ENCODE data around the gene DIMT1.

DIMT1 gene

GRCh38 chr5:62372600-62372999 is 31.1 kb downstream of the DIMT1 start:
- H3K27ac ChIP-seq (ENCODE audit: insufficient read depth, low read length, poor library complexity, severe bottlenecking) = no peak overlapping the region
- no peaks in the 10 kb centered on the region for H3K9me3 ChIP-seq (ENCODE audit: control insufficient read depth, low read length)
- DNase-seq = no peak
- no peaks in the 10 kb centered on the region for H3K27me3 ChIP-seq (replicated peaks; ENCODE audit: control insufficient read depth, insufficient read depth, low read length, poor library complexity, severe bottlenecking)
- H3K36me3 ChIP-seq (ENCODE audit: control insufficient read depth, insufficient read depth, low read length) = peaks cover 32% of the 10 kb centered on the region
- H3K4me3 ChIP-seq (ENCODE audit: insufficient read depth, low read depth, low read length, poor library complexity, severe bottlenecking) = no peak overlapping the region
- no peaks in the 10 kb centered on the region for H3K4me1 ChIP-seq (ENCODE audit: control insufficient read depth, insufficient read depth, low read length, poor library complexity, severe bottlenecking)

GRCh38 chr5:62371409-62371808 is 32.3 kb downstream of the DIMT1 start:
- H3K36me3 ChIP-seq (ENCODE audit: control insufficient read depth, insufficient read depth, low read length) = peaks cover 39% of the 10 kb centered on the region
- DNase-seq = no peak
- H3K27ac ChIP-seq (ENCODE audit: insufficient read depth, low read length, poor library complexity, severe bottlenecking) = no peak overlapping the region
- H3K4me1 ChIP-seq (ENCODE audit: control insufficient read depth, insufficient read depth, low read length, poor library complexity, severe bottlenecking) = no peaks in the 10 kb centered on the region
- H3K4me3 ChIP-seq (ENCODE audit: insufficient read depth, low read depth, low read length, poor library complexity, severe bottlenecking) = no peak overlapping the region
- H3K9me3 ChIP-seq (ENCODE audit: control insufficient read depth, low read length) = no peaks in the 10 kb centered on the region
- H3K27me3 ChIP-seq (replicated peaks; ENCODE audit: control insufficient read depth, insufficient read depth, low read length, poor library complexity, severe bottlenecking) = no peaks in the 10 kb centered on the region

- no peaks in the 10 kb centered on the region for H3K4me1 ChIP-seq (ENCODE audit: control insufficient read depth, insufficient read depth, low read length, poor library complexity, severe bottlenecking)
- H3K27me3 ChIP-seq (replicated peaks; ENCODE audit: control insufficient read depth, insufficient read depth, low read length, poor library complexity, severe bottlenecking) = no peaks in the 10 kb centered on the region
- no peak overlapping the region for H3K4me3 ChIP-seq (ENCODE audit: insufficient read depth, low read depth, low read length, poor library complexity, severe bottlenecking)
- peaks cover 43% of the 10 kb centered on the region for H3K36me3 ChIP-seq (ENCODE audit: control insufficient read depth, insufficient read depth, low read length)
- H3K27ac ChIP-seq (ENCODE audit: insufficient read depth, low read length, poor library complexity, severe bottlenecking) = no peak overlapping the region
- DNase-seq = no peak
- H3K9me3 ChIP-seq (ENCODE audit: control insufficient read depth, low read length) = no peaks in the 10 kb centered on the region
These were observed 34.7 kb downstream of the DIMT1 start for GRCh38 chr5:62369039-62369438.

GRCh38 chr5:62362701-62363100 is 41.0 kb downstream of the DIMT1 start:
- Histone ChIP-seq H3K36me3 (ENCODE audit: control insufficient read depth, insufficient read depth, low read length) (peaks cover 49% of the 10 kb centered on the region), H3K27ac (ENCODE audit: insufficient read depth, low read length, poor library complexity, severe bottlenecking) (no peak overlapping the region), H3K4me3 (ENCODE audit: insufficient read depth, low read depth, low read length, poor library complexity, severe bottlenecking) (no peak overlapping the region), H3K4me1 (ENCODE audit: control insufficient read depth, insufficient read depth, low read length, poor library complexity, severe bottlenecking) (no peaks in the 10 kb centered on the region), H3K9me3 (ENCODE audit: control insufficient read depth, low read length) (no peaks in the 10 kb centered on the region), H3K27me3 (replicated peaks; ENCODE audit: control insufficient read depth, insufficient read depth, low read length, poor library complexity, severe bottlenecking) (no peaks in the 10 kb centered on the region)
- DNase-seq = no peak

- Histone ChIP-seq H3K27ac (ENCODE audit: insufficient read depth, low read length, poor library complexity, severe bottlenecking) (no peak overlapping the region), H3K36me3 (ENCODE audit: control insufficient read depth, insufficient read depth, low read length) (peaks cover 51% of the 10 kb centered on the region), H3K9me3 (ENCODE audit: control insufficient read depth, low read length) (no peaks in the 10 kb centered on the region), H3K27me3 (replicated peaks; ENCODE audit: control insufficient read depth, insufficient read depth, low read length, poor library complexity, severe bottlenecking) (no peaks in the 10 kb centered on the region), H3K4me3 (ENCODE audit: insufficient read depth, low read depth, low read length, poor library complexity, severe bottlenecking) (no peak overlapping the region), H3K4me1 (ENCODE audit: control insufficient read depth, insufficient read depth, low read length, poor library complexity, severe bottlenecking) (no peaks in the 10 kb centered on the region)
- DNase-seq = no peak
These were observed 49.5 kb downstream of the DIMT1 start for GRCh38 chr5:62354028-62354874.

- Histone ChIP-seq H3K4me3 (ENCODE audit: insufficient read depth, low read depth, low read length, poor library complexity, severe bottlenecking) (no peak overlapping the region), H3K27me3 (replicated peaks; ENCODE audit: control insufficient read depth, insufficient read depth, low read length, poor library complexity, severe bottlenecking) (no peaks in the 10 kb centered on the region), H3K36me3 (ENCODE audit: control insufficient read depth, insufficient read depth, low read length) (peaks cover 33% of the 10 kb centered on the region), H3K9me3 (ENCODE audit: control insufficient read depth, low read length) (no peaks in the 10 kb centered on the region), H3K27ac (ENCODE audit: insufficient read depth, low read length, poor library complexity, severe bottlenecking) (no peak overlapping the region), H3K4me1 (ENCODE audit: control insufficient read depth, insufficient read depth, low read length, poor library complexity, severe bottlenecking) (no peaks in the 10 kb centered on the region)
- DNase-seq = no peak
These were observed 54.8 kb downstream of the DIMT1 start for GRCh38 chr5:62348723-62349481.

GRCh38 chr5:62347928-62348327 is 55.8 kb downstream of the DIMT1 start:
- no peak overlapping the region for H3K4me3 ChIP-seq (ENCODE audit: insufficient read depth, low read depth, low read length, poor library complexity, severe bottlenecking)
- no peak for DNase-seq
- H3K36me3 ChIP-seq (ENCODE audit: control insufficient read depth, insufficient read depth, low read length) = peaks cover 27% of the 10 kb centered on the region
- no peaks in the 10 kb centered on the region for H3K4me1 ChIP-seq (ENCODE audit: control insufficient read depth, insufficient read depth, low read length, poor library complexity, severe bottlenecking)
- H3K27me3 ChIP-seq (replicated peaks; ENCODE audit: control insufficient read depth, insufficient read depth, low read length, poor library complexity, severe bottlenecking) = no peaks in the 10 kb centered on the region
- no peaks in the 10 kb centered on the region for H3K9me3 ChIP-seq (ENCODE audit: control insufficient read depth, low read length)
- H3K27ac ChIP-seq (ENCODE audit: insufficient read depth, low read length, poor library complexity, severe bottlenecking) = no peak overlapping the region

- no peaks in the 10 kb centered on the region for H3K9me3 ChIP-seq (ENCODE audit: control insufficient read depth, low read length)
- no peak for DNase-seq
- H3K4me3 ChIP-seq (ENCODE audit: insufficient read depth, low read depth, low read length, poor library complexity, severe bottlenecking) = no peak overlapping the region
- peaks cover 23% of the 10 kb centered on the region for H3K36me3 ChIP-seq (ENCODE audit: control insufficient read depth, insufficient read depth, low read length)
- H3K27ac ChIP-seq (ENCODE audit: insufficient read depth, low read length, poor library complexity, severe bottlenecking) = no peak overlapping the region
- no peaks in the 10 kb centered on the region for H3K27me3 ChIP-seq (replicated peaks; ENCODE audit: control insufficient read depth, insufficient read depth, low read length, poor library complexity, severe bottlenecking)
- peaks cover 8% of the 10 kb centered on the region for H3K4me1 ChIP-seq (ENCODE audit: control insufficient read depth, insufficient read depth, low read length, poor library complexity, severe bottlenecking)
These were observed 57.0 kb downstream of the DIMT1 start for GRCh38 chr5:62346748-62347147.

- Histone ChIP-seq H3K27ac (ENCODE audit: insufficient read depth, low read length, poor library complexity, severe bottlenecking) (no peak overlapping the region), H3K4me1 (ENCODE audit: control insufficient read depth, insufficient read depth, low read length, poor library complexity, severe bottlenecking) (peaks cover 13% of the 10 kb centered on the region), H3K4me3 (ENCODE audit: insufficient read depth, low read depth, low read length, poor library complexity, severe bottlenecking) (no peak overlapping the region), H3K27me3 (replicated peaks; ENCODE audit: control insufficient read depth, insufficient read depth, low read length, poor library complexity, severe bottlenecking) (no peaks in the 10 kb centered on the region), H3K36me3 (ENCODE audit: control insufficient read depth, insufficient read depth, low read length) (peaks cover 6% of the 10 kb centered on the region), H3K9me3 (ENCODE audit: control insufficient read depth, low read length) (no peaks in the 10 kb centered on the region)
- DNase-seq = no peak
These were observed 60.3 kb downstream of the DIMT1 start for GRCh38 chr5:62343428-62343827.

GRCh38 chr5:62342476-62342837 is 61.2 kb downstream of the DIMT1 start:
- H3K4me1 ChIP-seq (ENCODE audit: control insufficient read depth, insufficient read depth, low read length, poor library complexity, severe bottlenecking) = peaks cover 13% of the 10 kb centered on the region
- no peak overlapping the region for H3K4me3 ChIP-seq (ENCODE audit: insufficient read depth, low read depth, low read length, poor library complexity, severe bottlenecking)
- H3K36me3 ChIP-seq (ENCODE audit: control insufficient read depth, insufficient read depth, low read length) = no peaks in the 10 kb centered on the region
- H3K27me3 ChIP-seq (replicated peaks; ENCODE audit: control insufficient read depth, insufficient read depth, low read length, poor library complexity, severe bottlenecking) = no peaks in the 10 kb centered on the region
- H3K9me3 ChIP-seq (ENCODE audit: control insufficient read depth, low read length) = no peaks in the 10 kb centered on the region
- no peak overlapping the region for H3K27ac ChIP-seq (ENCODE audit: insufficient read depth, low read length, poor library complexity, severe bottlenecking)
- no peak for DNase-seq

All from effector memory CD4-positive, alpha-beta T cell (primary cell).